Subcutaneous adipose tissue (tissue), 4 donors: ENCODE measurements around the gene LDLRAD3. TPM values are rescaled to one million over a fixed set of nuclear protein-coding genes. Genes with fewer than 3 reads are reported as not detected.

Source experiments
- total RNA-seq, 4 donors: library from RNA; depleted of rRNA; stranded (reverse); fragments of >200 nt; gene quantifications; one replicate each; pipeline ENCODE4 v1.1.0, GENCODE V29; 2016
- TF ChIP-seq, protein P1 (sequence below): fragments of 450-650 bp; IDR thresholded peaks from one replicate; pipeline ENCODE4 v1.5.1; 2016; ENCODE audit warnings: low read depth, mild to moderate bottlenecking, control low read depth, antibody characterized with exemption, moderate library complexity

The LDLRAD3 gene
- total RNA-seq, 4 donors from 2014 or later = 22.8 to 39.6 (median 29.4) TPM

- TF ChIP-seq, protein P1, sequence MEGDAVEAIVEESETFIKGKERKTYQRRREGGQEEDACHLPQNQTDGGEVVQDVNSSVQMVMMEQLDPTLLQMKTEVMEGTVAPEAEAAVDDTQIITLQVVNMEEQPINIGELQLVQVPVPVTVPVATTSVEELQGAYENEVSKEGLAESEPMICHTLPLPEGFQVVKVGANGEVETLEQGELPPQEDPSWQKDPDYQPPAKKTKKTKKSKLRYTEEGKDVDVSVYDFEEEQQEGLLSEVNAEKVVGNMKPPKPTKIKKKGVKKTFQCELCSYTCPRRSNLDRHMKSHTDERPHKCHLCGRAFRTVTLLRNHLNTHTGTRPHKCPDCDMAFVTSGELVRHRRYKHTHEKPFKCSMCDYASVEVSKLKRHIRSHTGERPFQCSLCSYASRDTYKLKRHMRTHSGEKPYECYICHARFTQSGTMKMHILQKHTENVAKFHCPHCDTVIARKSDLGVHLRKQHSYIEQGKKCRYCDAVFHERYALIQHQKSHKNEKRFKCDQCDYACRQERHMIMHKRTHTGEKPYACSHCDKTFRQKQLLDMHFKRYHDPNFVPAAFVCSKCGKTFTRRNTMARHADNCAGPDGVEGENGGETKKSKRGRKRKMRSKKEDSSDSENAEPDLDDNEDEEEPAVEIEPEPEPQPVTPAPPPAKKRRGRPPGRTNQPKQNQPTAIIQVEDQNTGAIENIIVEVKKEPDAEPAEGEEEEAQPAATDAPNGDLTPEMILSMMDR = no peak
These were observed 26.2 kb upstream of the LDLRAD3 start for GRCh38 chr11:35917676-35918075.

- TF ChIP-seq, protein P1 = no peak
These were observed 25.1 kb upstream of the LDLRAD3 start for GRCh38 chr11:35918716-35919115.

DNA sequence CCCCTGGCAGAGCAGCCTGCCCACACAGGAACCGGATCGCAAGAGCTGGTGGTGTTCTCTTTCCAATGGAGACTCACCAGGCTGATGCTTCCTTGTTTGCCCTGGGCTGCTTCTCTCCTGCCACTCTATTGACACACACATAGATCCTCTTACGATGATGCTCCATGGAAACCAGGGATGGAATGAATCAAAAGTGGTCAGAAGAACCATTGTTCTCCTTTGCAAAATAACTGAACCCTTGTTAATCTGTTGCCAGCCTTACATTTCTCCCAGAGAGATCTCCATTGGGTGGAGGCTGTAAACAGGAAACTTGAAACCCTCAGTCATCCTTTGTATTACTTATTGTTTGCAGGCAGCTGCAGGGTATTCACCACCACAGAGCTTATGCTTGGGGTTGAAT, 24.6 kb upstream of the LDLRAD3 start:
- TF ChIP-seq, protein P1 = no peak

DNA sequence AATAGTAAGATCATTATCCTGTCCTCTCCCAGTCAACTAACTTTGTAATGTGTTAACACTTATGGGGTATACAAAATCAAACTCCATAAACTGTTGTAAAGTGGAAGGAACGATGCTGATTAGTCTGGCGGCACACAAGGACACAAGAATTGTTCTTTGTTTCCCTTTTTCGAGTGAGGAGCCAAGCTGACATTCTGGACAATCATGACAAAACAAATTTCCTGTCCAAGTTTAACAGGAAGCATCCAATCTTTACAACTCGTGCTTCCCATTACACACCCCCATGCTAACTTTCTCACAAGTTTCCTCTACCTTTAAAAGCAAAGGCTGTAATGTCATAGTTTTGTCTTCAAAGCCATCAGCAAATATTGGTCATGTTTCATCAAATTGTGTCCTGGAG, 20.4 kb upstream of the LDLRAD3 start:
- TF ChIP-seq, protein P1 = no peak

- TF ChIP-seq, protein P1 = no peak
These were observed 19.1 kb upstream of the LDLRAD3 start for GRCh38 chr11:35924811-35925210.

DNA sequence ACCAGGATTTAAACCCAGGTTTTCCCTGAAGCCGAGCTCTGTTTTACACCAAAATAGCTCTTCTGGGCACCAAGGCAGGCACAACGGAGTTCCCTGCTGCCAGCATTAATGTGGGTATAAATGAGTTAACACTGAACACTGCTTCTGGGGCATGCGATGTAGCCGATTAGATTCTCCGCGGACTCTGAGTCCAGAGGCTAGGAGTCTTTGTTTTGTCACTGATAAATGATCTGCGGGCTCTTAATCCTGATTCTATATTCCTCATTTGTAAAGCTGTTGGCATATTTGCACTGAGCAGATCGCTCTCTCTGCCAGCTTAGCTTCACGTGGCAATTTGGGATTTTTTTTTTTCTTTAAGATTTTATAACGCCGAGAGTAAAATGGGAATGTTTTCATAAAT, 16.8 kb upstream of the LDLRAD3 start:
- TF ChIP-seq, protein P1 = no peak

DNA sequence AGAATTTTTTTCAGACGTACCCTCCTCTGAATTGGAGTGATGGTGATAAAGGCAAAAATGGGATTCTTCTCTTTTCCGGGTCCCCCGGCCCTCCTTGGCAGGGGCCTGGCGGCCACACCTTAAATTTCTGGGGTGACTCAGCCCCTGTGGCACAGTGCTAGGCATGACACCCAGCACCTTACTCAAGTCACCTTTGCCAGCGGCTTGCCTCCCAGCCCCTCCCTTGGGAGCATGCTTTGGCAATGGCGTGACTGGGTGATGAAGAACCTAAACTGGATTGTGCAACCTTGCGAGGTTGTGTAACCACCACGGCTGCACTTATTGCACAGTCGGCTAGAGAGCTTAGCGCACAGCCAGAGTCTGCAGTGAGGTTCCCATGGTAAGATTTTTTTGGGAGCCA, 16.2 kb upstream of the LDLRAD3 start:
- TF ChIP-seq, protein P1 = no peak
